HUES64 (cell line): Measurements from ENCODE around the gene MAP1LC3A.

Experiments used
- H3K27ac ChIP-seq: 2 replicates; pipeline ENCODE4 v1.7.0; 2013; ENCODE audit warnings: low read depth, low read length, inconsistent platforms
- H3K27me3 ChIP-seq: 2 replicates; pipeline ENCODE4 v1.6.1; 2013; ENCODE audit warnings: mild to moderate bottlenecking, low read length; ENCODE audit not compliant: insufficient read depth
- H3K36me3 ChIP-seq: 2 replicates; pipeline ENCODE4 v1.6.1; 2013; ENCODE audit warnings: mild to moderate bottlenecking, low read length; ENCODE audit not compliant: insufficient read depth
- H3K4me1 ChIP-seq: 2 replicates; pipeline ENCODE4 v1.6.1; 2013; ENCODE audit warnings: mild to moderate bottlenecking, low read length, moderate library complexity; ENCODE audit not compliant: insufficient read depth
- H3K4me3 ChIP-seq: 2 replicates; pipeline ENCODE4 v1.5.1; 2013; ENCODE audit warnings: mild to moderate bottlenecking, low read length, moderate library complexity
- H3K9ac ChIP-seq: 2 replicates; pipeline ENCODE4 v1.6.1; 2013; ENCODE audit warnings: mild to moderate bottlenecking, low read depth, low read length
- H3K9me3 ChIP-seq: 2 replicates; pipeline ENCODE4 v1.6.1; 2013; ENCODE audit warnings: low read depth, low read length; ENCODE audit not compliant: insufficient read depth
- WGBS: fragments of 150-250, 120-280 bp; methylation state at CpG from one replicate; pipeline ENCODE4 v1.1.7; 2013; ENCODE audit warnings: missing lambda C conversion rate; 5-methylcytosine and 5-hydroxymethylcytosine counted together

MAP1LC3A gene

DNA sequence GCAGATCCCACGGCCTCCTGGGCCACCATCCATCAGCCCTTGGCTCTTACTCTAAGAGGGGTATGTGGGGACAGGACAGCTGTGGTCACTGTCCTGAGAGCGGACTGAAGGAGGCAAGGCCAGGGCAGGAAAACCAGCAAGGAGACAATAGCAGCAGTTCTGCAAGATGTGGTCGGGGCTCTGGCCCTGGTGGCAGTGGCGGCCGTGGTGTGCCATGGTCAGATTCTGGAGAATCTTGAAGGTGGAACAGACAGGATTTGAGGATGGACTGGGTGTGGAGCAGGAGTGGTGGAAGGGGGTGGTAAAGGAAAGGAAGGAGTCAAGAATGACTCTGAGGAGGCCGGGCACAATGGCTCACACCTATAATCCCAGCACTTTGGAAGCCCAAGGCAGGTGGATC is 5.9 kb upstream of the MAP1LC3A start:
- Histone ChIP-seq H3K4me3 (no peak overlapping the region), H3K9ac (no peak overlapping the region), H3K27me3 (no peaks in the 10 kb centered on the region; the same call in 1 of the 2 replicates), H3K4me1 (peaks cover 2% of the 10 kb centered on the region; the same call in 1 of the 2 replicates), H3K27ac (no peak overlapping the region), H3K9me3 (no peaks in the 10 kb centered on the region), H3K36me3 (no peaks in the 10 kb centered on the region)
- WGBS: 96% methylated on average over 6 of the region's 6 CpGs

DNA sequence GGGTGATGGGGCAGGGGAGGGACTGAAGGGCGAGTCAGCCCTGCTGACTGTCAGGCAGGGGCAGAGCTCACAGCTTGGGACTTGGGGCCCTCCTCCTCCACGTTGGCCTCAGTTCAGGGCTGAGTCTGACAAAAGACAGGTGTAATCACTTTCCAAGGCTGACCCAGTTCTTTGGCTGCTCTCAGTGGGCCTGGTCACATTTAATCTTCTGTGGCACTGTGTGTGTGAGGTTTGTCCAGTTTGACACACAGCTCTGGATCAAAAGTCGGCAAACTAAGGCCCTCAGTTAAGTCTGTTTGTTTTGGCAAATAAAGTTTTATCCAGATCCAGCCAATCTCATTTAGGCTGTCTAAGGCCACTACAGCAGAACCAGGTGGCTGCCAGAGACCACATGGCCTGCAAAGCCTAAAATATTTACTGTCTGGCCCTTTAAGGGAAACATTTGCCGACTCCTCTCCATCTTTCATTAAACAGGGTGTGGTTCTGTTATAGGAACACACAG is 5.1 kb upstream of the MAP1LC3A start:
- H3K27me3 ChIP-seq: no peaks in the 10 kb centered on the region; the same call in 1 of the 2 replicates
- H3K4me3 ChIP-seq: no peak overlapping the region
- peaks cover 2% of the 10 kb centered on the region; the same call in 1 of the 2 replicates for H3K4me1 ChIP-seq
- H3K9me3 ChIP-seq: no peaks in the 10 kb centered on the region
- WGBS: 80% methylated on average over 4 of the region's 4 CpGs
- no peak overlapping the region for H3K27ac ChIP-seq
- no peak overlapping the region for H3K9ac ChIP-seq
- H3K36me3 ChIP-seq: no peaks in the 10 kb centered on the region

DNA sequence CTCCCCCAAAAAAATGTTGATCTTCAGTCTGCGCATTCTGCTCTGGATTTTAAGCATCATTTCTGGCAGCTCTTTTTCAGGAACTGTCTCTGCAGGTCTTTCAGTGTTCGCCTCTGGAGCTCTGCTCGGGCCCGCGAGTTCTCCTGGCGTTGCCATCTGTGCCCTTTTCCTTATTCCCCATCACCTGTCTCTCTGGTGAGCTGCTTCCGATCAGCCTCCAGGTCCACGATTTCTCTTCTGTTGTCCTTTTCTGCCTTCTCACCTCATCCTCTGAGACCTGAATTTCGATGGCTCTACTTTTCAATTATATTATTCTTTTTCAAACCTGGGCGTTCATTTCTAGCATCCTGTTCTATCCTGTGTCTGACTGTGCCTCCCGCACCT is 590 bp upstream of the MAP1LC3A start:
- H3K9ac ChIP-seq: peak overlapping the region; percentile 55
- WGBS: 65% methylated on average over 11 of the region's 11 CpGs
- no peaks in the 10 kb centered on the region for H3K9me3 ChIP-seq
- no peaks in the 10 kb centered on the region for H3K4me1 ChIP-seq
- H3K4me3 ChIP-seq: peak overlapping the region; percentile 63
- no peak overlapping the region for H3K27ac ChIP-seq
- H3K27me3 ChIP-seq: no peaks in the 10 kb centered on the region; the same call in 1 of the 2 replicates
- no peaks in the 10 kb centered on the region for H3K36me3 ChIP-seq

DNA sequence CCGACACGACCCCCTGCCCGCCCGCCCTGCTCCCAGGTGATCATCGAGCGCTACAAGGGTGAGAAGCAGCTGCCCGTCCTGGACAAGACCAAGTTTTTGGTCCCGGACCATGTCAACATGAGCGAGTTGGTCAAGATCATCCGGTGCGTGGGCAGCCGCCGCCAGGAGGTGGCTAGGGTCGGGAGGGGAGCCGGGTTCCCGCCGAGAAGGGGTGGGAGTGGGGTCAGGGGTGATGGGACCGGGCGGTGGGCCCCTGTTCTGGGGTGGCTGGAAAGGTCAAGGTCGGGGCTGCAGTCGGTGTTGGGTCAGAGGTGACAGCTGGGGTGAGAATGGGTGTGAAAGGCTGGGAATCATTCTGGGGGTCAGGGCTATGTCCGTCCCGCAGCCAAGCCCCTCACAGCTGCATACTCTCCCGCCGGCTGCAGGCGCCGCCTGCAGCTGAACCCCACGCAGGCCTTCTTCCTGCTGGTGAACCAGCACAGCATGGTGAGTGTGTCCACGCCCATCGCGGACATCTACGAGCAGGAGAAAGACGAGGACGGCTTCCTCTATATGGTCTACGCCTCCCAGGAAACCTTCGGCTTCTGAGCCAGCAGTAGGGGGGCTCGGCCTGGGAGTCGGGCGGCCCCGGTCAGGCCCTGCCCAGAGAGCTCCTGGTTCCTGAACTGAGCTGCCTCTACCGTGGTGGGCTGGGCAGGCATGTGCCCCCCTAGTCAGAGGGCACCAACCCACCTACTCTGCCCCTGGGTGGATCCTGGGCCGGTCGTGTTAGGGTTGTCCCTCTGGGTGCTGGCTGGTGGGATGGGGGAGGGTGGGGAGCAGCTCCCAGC is 1.0 kb downstream of the MAP1LC3A start:
- H3K4me3 ChIP-seq: peak overlapping the region; percentile 63
- H3K9me3 ChIP-seq: no peaks in the 10 kb centered on the region
- 55% methylated on average over 42 of the region's 43 CpGs for WGBS
- H3K4me1 ChIP-seq: no peaks in the 10 kb centered on the region
- no peak overlapping the region for H3K9ac ChIP-seq
- no peaks in the 10 kb centered on the region; the same call in 1 of the 2 replicates for H3K27me3 ChIP-seq
- H3K36me3 ChIP-seq: no peaks in the 10 kb centered on the region
- H3K27ac ChIP-seq: no peak overlapping the region

DNA sequence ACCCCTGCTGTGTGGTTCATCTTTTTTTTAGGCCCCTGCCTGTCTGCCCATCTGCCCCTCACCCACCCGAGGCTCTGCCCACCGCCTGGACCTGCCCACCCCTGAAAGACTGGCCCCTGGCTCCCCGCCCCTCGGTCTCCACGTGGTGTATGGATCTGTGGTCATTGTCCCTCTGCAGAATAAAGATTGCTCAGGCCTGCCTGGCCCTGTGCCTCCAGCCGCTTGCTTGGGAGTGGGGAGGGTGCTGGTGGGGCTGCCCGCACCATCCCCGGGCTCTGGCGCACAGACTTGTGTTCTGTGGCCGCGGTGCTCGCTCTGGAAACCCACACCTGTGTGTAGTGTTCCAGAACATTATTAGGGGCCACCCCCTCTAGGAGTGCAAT is 1.6 kb downstream of the MAP1LC3A start:
- WGBS: 89% methylated on average over 12 of the region's 12 CpGs
- no peaks in the 10 kb centered on the region for H3K36me3 ChIP-seq
- H3K9me3 ChIP-seq: no peaks in the 10 kb centered on the region
- no peak overlapping the region for H3K9ac ChIP-seq
- no peaks in the 10 kb centered on the region; the same call in 1 of the 2 replicates for H3K27me3 ChIP-seq
- no peaks in the 10 kb centered on the region for H3K4me1 ChIP-seq
- no peak overlapping the region for H3K4me3 ChIP-seq
- H3K27ac ChIP-seq: no peak overlapping the region

DNA sequence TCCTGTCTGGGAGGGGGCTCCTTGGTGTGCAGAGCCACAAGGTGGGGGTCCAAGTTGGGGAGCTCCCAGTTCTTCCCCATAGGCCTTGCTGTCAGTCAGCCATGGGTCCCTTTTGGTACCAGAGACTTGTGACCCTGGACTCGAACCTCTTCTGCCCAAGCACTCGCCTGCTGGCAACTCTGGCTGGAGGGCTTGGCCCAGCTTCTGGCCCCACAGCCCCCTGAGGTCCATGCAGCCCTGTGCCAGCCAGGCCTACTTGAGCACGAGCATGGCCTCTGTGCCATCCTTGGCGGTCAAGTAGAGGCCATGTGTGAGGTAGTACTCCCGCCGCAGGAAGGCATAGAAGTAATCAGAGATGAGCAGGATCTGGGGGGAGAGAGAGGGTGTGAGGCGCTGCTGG is 2.1 kb downstream of the MAP1LC3A start:
- Histone ChIP-seq H3K27ac (no peak overlapping the region), H3K36me3 (no peaks in the 10 kb centered on the region), H3K4me1 (no peaks in the 10 kb centered on the region), H3K4me3 (no peak overlapping the region), H3K9ac (no peak overlapping the region), H3K9me3 (no peaks in the 10 kb centered on the region), H3K27me3 (no peaks in the 10 kb centered on the region; the same call in 1 of the 2 replicates)
- WGBS: 92% methylated on average over 7 of the region's 7 CpGs

DNA sequence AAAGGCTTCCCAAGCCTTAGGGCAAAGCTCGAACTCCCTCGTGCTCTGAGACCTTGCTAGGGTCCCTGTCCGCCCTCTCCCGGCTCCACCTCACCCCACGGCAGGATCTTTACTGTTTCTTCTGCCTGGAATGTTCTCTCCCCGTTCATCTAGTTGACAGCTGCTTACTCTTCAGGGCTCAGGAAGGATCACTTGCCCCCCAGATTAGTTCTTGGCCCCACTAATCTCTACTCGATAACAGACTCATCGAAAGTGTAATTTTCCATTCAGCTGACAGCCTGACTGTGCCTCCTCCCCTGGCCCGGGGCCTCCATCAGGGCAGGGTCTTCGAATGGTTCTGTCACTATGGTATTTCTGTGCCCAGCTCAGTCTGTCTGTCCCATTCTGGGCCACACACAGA is 3.1 kb downstream of the MAP1LC3A start:
- H3K9me3 ChIP-seq: no peaks in the 10 kb centered on the region
- H3K27me3 ChIP-seq: no peaks in the 10 kb centered on the region; the same call in 1 of the 2 replicates
- no peaks in the 10 kb centered on the region for H3K36me3 ChIP-seq
- no peak overlapping the region for H3K4me3 ChIP-seq
- H3K4me1 ChIP-seq: no peaks in the 10 kb centered on the region
- H3K9ac ChIP-seq: no peak overlapping the region
- H3K27ac ChIP-seq: no peak overlapping the region
- WGBS: 95% methylated on average over 10 of the region's 10 CpGs

DNA sequence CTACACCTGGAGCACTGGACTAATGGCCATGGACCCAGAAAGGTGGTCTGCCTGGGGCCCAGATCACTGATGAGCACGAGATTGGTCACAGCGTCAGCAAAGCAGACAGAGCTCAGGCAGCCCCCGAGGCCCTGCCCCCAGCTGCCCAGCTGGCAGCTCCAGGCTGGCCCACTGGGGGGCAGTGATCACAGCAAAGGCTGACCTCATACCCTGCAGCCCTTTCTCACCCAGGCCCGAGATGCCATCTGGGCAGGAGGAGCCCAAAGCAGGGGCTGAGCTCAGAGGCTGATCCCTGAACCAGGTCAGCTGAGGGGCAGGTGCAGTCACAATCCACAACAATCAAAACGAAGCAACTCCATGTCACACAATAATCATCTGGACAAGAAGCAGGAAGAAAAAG is 4.1 kb downstream of the MAP1LC3A start:
- Histone ChIP-seq H3K4me1 (no peaks in the 10 kb centered on the region), H3K9me3 (no peaks in the 10 kb centered on the region), H3K36me3 (no peaks in the 10 kb centered on the region), H3K4me3 (no peak overlapping the region), H3K27ac (no peak overlapping the region), H3K9ac (no peak overlapping the region), H3K27me3 (no peaks in the 10 kb centered on the region; the same call in 1 of the 2 replicates)
- WGBS: 70% methylated on average over 4 of the region's 5 CpGs

DNA sequence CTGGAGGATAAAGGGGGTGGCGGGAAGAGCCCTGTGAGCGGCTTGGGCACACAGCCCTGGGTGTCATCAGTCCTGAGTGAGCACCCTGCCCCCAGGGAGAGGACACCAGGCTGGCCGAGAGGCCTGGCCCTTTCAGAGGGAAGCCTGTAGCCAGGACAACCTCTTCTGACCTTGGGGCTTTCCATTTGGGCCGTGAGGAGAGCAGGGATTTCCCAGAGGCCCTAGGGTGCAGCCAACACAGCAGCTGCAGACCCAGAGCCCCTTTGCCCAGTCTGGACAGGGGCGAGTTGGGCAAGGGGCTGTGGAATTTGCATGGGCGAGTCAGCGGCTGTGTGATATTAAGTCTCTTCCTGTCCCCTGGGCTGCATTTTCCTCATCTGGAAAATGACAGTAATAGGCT is 6.3 kb downstream of the MAP1LC3A start:
- Histone ChIP-seq H3K4me3 (no peak overlapping the region), H3K27me3 (no peaks in the 10 kb centered on the region), H3K36me3 (no peaks in the 10 kb centered on the region), H3K4me1 (peaks cover 8% of the 10 kb centered on the region; the same call in 1 of the 2 replicates), H3K27ac (no peak overlapping the region), H3K9ac (no peak overlapping the region), H3K9me3 (no peaks in the 10 kb centered on the region)
- WGBS: 89% methylated on average over 7 of the region's 7 CpGs

DNA sequence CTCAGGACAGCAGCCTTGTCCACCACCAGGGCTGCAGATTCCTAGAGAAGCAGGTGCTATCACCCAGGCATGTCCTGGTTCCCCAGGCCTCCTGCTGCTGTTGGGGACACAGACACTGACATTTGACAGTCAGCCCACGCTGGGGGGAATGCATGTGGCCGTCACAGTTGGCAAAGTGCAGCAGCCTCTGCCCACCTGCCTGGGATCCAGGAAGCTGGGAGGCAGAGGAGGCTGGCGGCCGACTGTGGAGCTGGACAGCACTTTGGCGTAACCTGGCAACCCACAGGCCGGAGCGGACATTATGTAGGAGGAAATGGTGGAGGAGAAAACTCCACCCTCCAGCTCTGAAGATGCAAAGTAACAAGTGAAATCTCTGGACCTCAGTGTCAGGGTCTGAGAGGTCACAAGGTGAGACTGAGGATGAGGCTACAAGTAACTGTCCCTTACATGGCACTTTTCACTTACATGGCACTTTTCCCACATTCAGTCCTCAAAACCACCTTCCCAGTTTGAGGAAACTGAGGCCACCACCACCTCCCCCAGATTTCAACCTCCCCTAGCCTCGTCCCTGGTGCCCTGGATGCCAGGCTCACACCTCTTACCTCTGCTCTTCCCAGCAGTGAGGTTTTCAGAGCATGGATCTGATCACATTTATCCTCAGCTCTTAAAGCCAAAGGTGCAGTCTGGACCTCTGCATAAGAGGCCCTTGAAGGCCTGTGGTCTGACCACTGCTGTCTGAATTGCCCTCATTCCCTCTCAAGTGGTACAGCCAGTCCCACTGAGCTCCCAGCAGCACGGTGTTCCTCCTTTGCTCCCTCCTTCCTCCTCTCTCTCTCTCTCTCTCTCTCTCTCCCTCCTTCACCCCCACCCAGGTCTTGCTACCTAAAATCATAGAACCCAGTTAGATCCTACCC is 8.7 kb downstream of the MAP1LC3A start:
- H3K9ac ChIP-seq: no peak overlapping the region; the same call in 1 of the 2 replicates

More for the DNA sequence above, 8.7 kb downstream of the MAP1LC3A start:
- 88% methylated on average over 9 of the region's 9 CpGs for WGBS
- Histone ChIP-seq H3K36me3 (peaks cover 9% of the 10 kb centered on the region), H3K4me3 (no peak overlapping the region), H3K27ac (no peak overlapping the region), H3K27me3 (no peaks in the 10 kb centered on the region), H3K9me3 (no peaks in the 10 kb centered on the region), H3K4me1 (peaks cover 8% of the 10 kb centered on the region; the same call in 1 of the 2 replicates)
